ENCODE results near the gene PEX13.

DNA sequence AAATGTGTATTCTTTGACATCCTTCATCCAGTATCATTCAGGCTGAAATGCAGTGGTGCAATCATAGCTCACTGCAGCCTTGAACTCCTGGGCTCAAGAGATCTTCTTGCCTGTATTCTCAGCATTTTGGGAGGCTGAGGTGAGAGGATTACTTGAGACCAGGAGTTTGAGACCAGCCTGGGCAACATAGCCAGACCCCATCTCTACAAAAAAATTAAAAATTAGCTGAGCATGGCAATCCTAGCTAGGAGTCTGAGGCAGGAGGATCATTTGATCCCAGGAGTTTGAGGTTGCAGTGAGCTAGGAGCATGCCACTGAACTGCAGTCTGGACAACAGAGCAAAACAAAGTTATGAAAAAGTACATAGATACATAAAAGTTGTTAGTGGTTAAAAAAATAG lies 72.3 kb downstream of the PEX13 start:
- TF ChIP-seq EP300 (IDR thresholded peaks at IDR 0.05; ENCODE audit: borderline replicate concordance) (no peak), RAD21 (IDR thresholded peaks at IDR 0.05; ENCODE audit: low read depth) (no peak), CREB1 (IDR thresholded peaks at IDR 0.05; ENCODE audit: low read depth) (no peak), NFIC (IDR thresholded peaks at IDR 0.05) (no peak), TAF1 (IDR thresholded peaks at IDR 0.05; ENCODE audit: low read depth) (no peak)
